ENCODE measurements around the gene SH2D1A. TPM values are rescaled to one million over a fixed set of nuclear protein-coding genes. Genes with fewer than 3 reads are reported as not detected.
"Not testable (repeated sequence)": the region's sequence is repeated elsewhere in the genome, so short reads cannot be mapped to it uniquely, and the experiment has no call there.

SH2D1A gene
- total and polyA plus RNA-seq, 2 of the 13 experiments (the other 11 are each of a cell fraction or from before 2014, with no cell fraction given) = not detected

- H2AFZ ChIP-seq (ENCODE audit: low read length); H3K27me3 ChIP-seq (ENCODE audit: control insufficient read depth in 1 of 2, insufficient read depth in 2 of 2, low read length in 2 of 2); H3K9me3 ChIP-seq (ENCODE audit: low read length); H3K9ac ChIP-seq (ENCODE audit: insufficient read depth, low read depth, low read length); H3K4me1 ChIP-seq (ENCODE audit: insufficient read depth, low read length); DNase-seq (ENCODE audit: low spot score); BruUV-seq (replicated peaks); ATAC-seq; CTCF ChIA-PET (ENCODE audit: low intra/inter-chr PET ratio, low total read pairs); H3K4me3 ChIP-seq (replicated peaks in 1 of 3; ENCODE audit: insufficient read depth in 1 of 3, low read depth in 2 of 3, low read length in 3 of 3); H4K20me1 ChIP-seq (ENCODE audit: insufficient read depth, low read length); H3K27ac ChIP-seq (ENCODE audit: extremely low read length, insufficient read depth, low read length); H3K4me2 ChIP-seq (ENCODE audit: low read depth, low read length); H3K79me2 ChIP-seq (ENCODE audit: insufficient read depth, low read length); intact Hi-C loops (cut with micrococcal nuclease; ENCODE audit: unreplicated experiment); POLR2A ChIA-PET; in situ Hi-C loops (cut with HindIII; ENCODE audit: extremely low pct_ligation_motif_present, low pct_unique_long_range_greater_than_20kb); FAIRE-seq; H3K36me3 ChIP-seq (replicated peaks in 1 of 2; ENCODE audit: control insufficient read depth in 1 of 2, insufficient read depth in 2 of 2, low read length in 2 of 2): not testable (repeated sequence)
- WGBS (ENCODE audit: low lambda C conversion rate) = 0% methylated on average over 1 of the region's 2 CpGs
Measured at GRCh38 chrX:124334555-124334954, 11.8 kb upstream of the SH2D1A start.

GRCh38 chrX:124335598-124335997, 10.8 kb upstream of the SH2D1A start:
- H3K79me2 ChIP-seq (ENCODE audit: insufficient read depth, low read length) = no peaks in the 10 kb centered on the region
- H3K4me1 ChIP-seq (ENCODE audit: insufficient read depth, low read length) = no peaks in the 10 kb centered on the region
- no peaks in the 10 kb centered on the region for H3K9me3 ChIP-seq (ENCODE audit: low read length)
- H3K4me2 ChIP-seq (ENCODE audit: low read depth, low read length) = no peak overlapping the region
- ChIA-PET CTCF (ENCODE audit: low intra/inter-chr PET ratio, low total read pairs) (no interaction called here), POLR2A (no interaction called here)
- intact Hi-C loops (cut with micrococcal nuclease; ENCODE audit: unreplicated experiment) (no loop called here), in situ Hi-C loops (cut with HindIII; ENCODE audit: extremely low pct_ligation_motif_present, low pct_unique_long_range_greater_than_20kb) (no loop called here)
- H3K4me3 ChIP-seq (replicated peaks in 1 of 3; ENCODE audit: insufficient read depth in 1 of 3, low read depth in 2 of 3, low read length in 3 of 3) = no peak overlapping the region
- no peak overlapping the region for H3K9ac ChIP-seq (ENCODE audit: insufficient read depth, low read depth, low read length)
- no peak for DNase-seq (ENCODE audit: low spot score)
- H3K27ac ChIP-seq (ENCODE audit: extremely low read length, insufficient read depth, low read length) = no peak overlapping the region
- ATAC-seq = no peak
- no peaks in the 10 kb centered on the region for H4K20me1 ChIP-seq (ENCODE audit: insufficient read depth, low read length)
- no peak overlapping the region for H2AFZ ChIP-seq (ENCODE audit: low read length)
- TF ChIP-seq ZNF235 (CRISPR knock-in tag; IDR thresholded peaks at IDR 0.05; ENCODE audit: borderline replicate concordance) (no peak), E2F2 (CRISPR knock-in tag; IDR thresholded peaks at IDR 0.05; ENCODE audit: borderline replicate concordance) (no peak), MAFF (IDR thresholded peaks at IDR 0.05; ENCODE audit: low read depth, low read length) (no peak), ZSCAN5A (CRISPR knock-in tag; IDR thresholded peaks at IDR 0.05; ENCODE audit: borderline replicate concordance) (no peak)
- H3K36me3 ChIP-seq (replicated peaks in 1 of 2; ENCODE audit: control insufficient read depth in 1 of 2, insufficient read depth in 2 of 2, low read length in 2 of 2) = no peaks in the 10 kb centered on the region
- 0% methylated on average over 1 of the region's 1 CpG for WGBS (ENCODE audit: low lambda C conversion rate)
- no TSS peak for BruUV-seq (replicated peaks)
- no peaks in the 10 kb centered on the region for H3K27me3 ChIP-seq (ENCODE audit: control insufficient read depth in 1 of 2, insufficient read depth in 2 of 2, low read length in 2 of 2)
- no peak for FAIRE-seq

Data from HepG2 (cell line).